ENCODE measurements around the gene EED.
A peak's percentile ranks its signal among the peaks of the same experiment; 100 is the strongest.

EED gene, protein sequence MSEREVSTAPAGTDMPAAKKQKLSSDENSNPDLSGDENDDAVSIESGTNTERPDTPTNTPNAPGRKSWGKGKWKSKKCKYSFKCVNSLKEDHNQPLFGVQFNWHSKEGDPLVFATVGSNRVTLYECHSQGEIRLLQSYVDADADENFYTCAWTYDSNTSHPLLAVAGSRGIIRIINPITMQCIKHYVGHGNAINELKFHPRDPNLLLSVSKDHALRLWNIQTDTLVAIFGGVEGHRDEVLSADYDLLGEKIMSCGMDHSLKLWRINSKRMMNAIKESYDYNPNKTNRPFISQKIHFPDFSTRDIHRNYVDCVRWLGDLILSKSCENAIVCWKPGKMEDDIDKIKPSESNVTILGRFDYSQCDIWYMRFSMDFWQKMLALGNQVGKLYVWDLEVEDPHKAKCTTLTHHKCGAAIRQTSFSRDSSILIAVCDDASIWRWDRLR

DNA sequence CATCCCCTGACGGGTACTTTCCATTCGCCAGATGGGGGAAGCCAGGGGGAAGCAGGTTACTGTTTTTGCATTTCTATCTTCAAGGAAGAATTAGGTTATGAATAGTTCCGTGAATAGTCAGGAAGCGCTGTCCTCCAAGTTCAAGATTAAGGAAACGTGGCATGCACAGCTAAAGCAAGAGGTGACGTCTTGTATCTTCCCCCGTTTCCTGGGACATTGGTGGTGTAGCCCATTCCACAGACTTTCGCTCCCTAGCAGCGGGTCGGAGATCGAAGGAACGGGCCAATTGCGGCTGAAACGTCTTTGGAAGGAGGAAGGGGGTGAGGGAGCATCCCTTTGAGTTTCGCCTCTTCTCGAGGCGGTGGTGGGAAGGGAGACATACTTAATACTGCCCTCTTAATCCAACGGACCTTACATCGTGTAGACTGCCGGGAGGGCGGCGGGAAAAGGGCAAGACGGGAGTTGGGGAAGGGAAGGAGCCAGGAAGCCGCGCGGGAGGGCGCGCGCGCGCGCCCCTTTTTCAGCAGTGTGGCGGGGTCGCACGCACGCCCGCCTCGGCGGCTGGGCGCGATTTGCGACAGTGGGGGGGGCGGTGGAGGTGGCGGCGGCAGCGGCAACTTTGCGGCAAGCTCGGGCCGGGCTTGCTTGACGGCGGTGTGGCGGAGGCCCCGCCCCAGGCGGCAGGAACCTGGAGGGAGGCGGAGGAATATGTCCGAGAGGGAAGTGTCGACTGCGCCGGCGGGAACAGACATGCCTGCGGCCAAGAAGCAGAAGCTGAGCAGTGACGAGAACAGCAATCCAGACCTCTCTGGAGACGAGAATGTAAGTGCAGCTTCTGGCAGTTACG lies at the start of gene EED:
Gene EED, plus strand, starts transcription at position 232 of the 847 bp plus-strand sequence. Its CDS starts 477 bp downstream, at position 709.
- DNase-seq (ENCODE audit: low read depth in 2 of 3, low spot score in 1 of 3): peak; percentile 88 to 96 (median 92)

DNA sequence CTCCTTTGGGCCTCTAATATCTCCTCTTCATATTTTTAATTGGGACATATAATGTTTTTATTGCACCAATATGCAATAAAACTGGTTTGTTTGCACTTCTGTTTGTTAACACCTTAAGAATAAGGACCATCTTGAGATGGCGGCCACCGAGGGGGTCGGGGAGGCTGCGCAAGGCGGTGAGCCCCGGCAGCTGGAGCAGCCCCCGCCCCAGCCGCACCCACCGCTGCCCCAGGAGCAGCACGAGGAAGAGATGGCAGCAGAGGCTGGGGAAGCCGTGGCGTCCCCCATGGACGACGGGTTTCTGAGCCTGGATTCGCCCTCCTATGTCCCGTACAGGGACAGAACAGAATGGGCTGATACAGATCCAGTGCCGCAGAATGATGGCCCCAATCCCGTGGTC lies 49.6 kb upstream of the EED start:
- no peak for DNase-seq (ENCODE audit: low read depth in 2 of 3, low spot score in 1 of 3)

DNA sequence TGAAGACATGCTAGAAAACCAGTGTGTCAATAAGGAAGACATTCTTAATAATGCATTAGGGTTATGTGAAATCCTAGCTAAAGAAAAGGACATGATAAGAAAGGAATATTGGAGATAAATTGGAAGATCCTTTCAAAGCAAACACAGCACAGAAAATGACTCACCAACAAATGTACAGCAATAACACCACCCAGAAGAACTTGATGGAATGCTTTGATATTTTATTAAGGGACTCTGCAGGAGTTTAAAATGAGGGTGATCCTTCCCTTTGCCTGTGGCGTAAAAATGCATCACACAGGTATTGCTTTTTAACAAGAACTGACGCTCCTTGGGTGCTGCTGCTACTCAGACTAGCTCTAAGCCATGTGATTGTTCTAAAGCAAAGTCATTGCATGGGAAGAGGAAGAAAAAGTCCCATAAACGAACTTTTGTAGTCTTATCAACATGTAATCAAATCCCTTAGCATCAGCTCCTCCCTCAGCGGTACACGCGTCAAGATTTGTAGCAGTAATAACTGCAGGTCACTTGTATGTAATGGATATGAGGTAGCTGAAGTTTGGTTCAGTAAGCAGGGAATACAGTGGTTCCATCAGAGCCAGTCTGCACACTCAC lies 48.4 kb upstream of the EED start:
- DNase-seq (ENCODE audit: low read depth in 2 of 3, low spot score in 1 of 3): no peak

DNA sequence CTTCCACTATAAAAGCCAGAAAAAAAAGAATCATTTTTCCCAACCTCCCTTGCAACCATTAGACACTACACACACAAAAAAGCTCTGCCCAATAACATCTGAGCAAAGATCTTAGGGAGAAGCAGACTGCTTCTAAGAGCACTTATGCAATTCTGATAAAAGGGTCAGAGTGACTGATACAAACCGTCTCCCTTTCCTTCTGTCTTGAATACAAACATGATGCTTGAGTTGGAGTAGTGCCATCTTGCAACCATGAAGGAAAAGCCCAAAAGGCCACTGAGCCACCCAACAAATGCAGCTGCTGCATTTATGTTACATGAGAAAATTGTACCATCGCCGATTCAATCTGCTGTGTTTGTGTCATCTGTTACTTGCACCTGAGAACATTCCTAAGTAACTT lies 47.6 kb upstream of the EED start:
- DNase-seq (ENCODE audit: low read depth in 2 of 3, low spot score in 1 of 3): no peak

DNA sequence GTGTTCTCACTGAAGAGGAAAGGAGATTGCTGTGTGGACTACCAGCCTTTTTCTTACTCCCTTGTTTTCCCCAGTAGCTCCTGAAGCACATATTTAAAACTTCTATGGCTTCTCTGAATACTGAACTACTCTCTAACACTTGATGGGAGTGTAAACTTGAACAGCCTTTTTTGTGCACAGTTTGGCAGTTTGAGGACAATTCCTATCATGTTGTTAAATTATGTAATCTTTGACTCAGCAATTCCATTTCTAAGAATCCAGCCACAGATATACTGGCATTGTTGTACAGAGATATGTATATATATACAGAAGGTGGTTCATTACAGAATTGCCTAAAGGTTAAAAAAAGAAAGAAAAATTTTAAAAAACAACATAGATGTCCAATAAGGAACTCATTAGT lies 47.1 kb upstream of the EED start:
- DNase-seq (ENCODE audit: low read depth in 2 of 3, low spot score in 1 of 3): no peak

DNA sequence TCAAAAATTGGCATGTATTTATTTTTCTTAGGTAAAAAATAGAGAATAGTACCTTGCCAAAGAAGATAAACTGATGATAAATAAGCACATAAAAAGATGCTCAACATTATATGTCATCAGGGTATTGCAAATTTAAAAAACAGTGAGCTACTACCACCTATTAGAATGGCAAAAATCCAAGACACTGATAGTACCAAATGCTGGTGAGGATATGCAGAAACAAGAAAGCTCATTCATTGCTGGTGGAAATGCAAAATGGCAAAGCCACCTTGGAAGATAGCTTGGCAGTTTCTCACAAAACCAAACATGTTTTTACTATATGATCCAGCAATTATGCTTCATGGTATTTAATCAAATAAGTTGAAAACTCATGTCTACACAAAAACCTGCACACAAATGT lies 46.4 kb upstream of the EED start:
- no peak for DNase-seq (ENCODE audit: low read depth in 2 of 3, low spot score in 1 of 3)

DNA sequence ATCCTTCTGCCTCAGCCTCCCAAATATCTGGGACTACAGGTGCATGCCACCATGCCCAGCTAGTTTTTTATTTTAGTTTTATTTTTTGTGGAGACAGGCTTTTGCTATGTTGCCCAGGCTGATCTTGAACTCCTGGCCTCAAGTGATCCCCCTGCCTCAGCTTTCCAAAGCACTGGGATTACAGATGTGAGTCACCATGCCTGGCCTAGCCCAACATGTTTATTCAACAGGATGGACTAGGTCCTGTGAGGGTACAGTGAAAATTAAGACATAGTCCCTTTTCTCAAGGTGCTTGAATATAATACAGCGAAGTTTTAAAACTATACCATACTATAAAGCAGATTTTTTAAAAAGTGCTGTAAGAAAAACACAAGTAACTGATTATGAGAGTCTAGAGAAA lies 45.2 kb upstream of the EED start:
- DNase-seq (ENCODE audit: low read depth in 2 of 3, low spot score in 1 of 3): no peak

DNA sequence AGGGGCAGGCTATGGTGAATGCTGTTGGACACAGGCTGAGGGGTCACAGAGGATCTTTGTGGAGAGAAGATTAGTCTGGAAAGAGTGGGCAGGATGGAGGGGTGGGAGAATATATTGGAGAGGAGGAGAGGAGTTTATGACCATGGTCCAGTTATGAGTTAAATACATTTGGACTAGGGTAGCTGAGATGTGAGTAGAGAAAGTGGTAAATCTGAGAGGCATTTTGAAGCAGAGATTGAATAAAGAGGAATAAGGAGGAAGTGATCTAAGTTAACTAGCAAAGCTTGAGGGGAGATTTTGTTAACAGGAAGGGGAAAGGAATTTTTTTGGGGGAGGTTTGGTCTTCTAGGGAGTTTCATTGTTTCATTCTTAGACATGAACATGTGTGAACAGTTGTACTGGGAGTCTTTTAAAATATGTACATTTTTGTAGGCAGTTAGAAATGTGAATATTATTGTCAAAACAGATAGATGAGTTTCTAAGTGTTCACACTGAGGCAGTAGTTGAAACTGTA lies 43.1 kb upstream of the EED start:
- DNase-seq (ENCODE audit: low read depth in 2 of 3, low spot score in 1 of 3): no peak

DNA sequence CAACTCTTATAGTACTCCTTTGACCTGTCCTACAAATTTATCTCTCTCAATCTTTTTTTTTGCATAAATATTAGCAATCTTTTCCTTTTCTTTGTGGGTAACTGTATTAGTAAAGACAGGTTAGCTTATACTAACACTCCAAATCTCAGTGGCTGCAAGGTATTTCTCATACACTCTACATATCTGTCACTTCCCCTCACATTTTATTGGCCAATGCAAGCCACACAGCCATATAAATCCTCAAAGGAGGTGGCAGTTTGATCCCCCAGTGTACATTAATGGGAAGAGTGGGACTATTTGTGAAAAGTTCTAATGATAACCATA lies 42.6 kb upstream of the EED start:
- DNase-seq (ENCODE audit: low read depth in 2 of 3, low spot score in 1 of 3): no peak

DNA sequence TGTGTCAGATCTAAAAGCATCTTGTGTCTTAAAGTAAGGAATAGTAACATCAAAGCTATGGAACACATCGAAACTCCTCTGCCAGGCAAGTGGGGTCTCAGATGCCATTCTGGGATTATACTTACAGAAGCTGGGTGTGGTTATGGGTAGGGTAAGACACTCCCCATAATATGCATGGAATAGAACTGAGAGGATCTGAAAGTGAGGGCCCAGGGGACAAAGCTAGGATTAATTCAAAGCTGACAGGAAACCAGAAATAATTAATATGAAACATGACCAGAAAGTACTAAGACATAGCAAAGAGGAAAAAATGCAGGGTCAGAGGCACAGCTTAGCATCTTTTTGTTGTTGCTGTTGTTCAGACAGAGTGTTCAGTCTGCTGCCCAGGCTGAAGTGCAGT lies 40.2 kb upstream of the EED start:
- no peak for DNase-seq (ENCODE audit: low read depth in 2 of 3, low spot score in 1 of 3)

DNA sequence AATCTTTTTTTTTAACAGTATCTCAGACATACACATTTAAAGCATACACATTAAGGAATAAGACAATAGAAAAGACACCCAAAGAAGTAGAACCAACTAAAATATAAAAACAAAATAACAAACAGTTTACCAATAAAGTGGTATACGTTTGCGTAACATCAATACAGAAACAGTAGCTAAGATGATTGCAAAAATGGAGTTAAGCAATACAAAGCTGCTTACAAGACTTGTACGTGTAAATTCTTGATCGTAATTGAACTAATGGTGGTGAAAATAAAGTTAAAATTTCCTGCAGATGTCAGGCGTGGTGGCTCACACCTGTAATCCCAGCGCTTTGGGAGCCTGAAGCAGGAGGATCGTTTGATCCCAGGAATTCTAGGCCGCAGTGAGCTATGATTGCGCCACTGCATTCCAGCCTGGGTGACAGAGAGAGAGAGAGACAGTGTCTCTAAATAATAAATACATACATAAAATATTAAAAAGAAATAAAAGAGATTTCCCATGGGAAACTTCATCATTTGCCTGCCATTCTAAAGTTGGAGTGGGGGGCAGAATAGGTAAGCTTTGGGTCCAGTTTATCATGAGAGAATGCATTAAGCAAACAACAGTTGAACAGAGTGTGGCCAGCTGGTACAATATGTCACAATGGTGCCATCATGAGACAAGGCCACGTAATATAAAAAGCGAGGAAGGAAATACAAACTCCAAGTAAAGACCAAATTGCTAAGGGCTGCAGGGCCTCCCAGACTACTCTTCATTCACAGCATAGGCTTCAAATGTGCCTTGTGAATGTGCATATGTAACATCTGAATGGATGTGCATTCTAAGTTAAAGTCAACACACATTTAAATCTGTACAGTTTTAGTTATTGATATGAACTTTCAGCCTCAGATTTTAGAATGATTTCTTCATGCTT lies 38.9 kb upstream of the EED start:
- DNase-seq (ENCODE audit: low read depth in 2 of 3, low spot score in 1 of 3): no peak

DNA sequence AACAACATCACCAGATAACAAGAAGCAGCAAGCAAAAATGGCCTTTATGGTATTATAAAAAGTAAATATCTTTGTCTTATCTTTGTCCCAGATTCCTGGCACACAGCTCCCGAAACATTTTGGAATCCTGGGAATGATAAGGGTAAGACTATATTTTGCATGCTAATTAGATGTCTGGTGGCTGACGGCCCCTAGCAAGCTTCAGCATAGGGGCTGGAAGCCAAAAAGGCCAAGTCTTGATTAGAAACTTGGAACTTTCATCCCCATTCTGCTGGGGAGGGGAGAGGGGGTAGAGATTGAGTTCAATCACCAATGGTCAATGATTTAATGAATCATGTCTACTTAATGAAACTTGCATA lies 38.2 kb upstream of the EED start:
- no peak for DNase-seq (ENCODE audit: low read depth in 2 of 3, low spot score in 1 of 3)

DNA sequence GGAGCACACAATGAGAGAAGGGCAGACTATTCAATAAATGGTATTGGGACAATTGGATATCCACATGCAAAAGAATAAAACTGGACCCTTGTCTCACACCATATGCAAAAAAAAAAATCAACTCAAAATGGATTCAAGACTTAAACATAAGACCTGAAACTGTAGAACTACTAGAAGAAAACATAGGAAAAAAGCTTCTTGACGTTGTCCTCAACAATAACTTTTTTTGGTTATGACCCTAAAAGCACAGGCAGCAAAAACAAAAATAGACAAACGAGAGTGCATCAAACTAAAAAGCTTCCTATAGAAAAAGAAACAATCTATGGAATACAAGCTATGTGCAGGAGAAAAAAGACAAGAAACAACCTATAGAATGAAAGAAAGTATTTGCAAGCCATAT lies 37.1 kb upstream of the EED start:
- no peak for DNase-seq (ENCODE audit: low read depth in 2 of 3, low spot score in 1 of 3)

DNA sequence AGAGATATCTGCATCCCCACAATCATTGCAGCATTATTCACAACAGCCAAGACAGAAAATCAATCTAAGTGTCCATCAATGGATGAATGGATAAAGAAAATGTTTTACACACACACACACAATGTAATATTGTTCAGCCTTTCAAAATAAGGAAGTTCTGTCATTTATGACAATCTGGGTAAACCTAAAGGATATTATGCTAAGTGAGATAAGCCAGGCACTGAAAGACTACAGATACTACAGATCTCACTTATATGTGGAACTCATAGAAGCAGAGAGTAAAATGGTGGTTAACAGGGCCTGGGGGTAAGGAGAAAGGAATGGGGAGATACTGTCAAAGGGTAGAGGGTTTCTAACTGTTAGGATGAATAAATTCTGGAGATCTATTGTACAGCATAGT lies 36.0 kb upstream of the EED start:
- DNase-seq (ENCODE audit: low read depth in 2 of 3, low spot score in 1 of 3): no peak

DNA sequence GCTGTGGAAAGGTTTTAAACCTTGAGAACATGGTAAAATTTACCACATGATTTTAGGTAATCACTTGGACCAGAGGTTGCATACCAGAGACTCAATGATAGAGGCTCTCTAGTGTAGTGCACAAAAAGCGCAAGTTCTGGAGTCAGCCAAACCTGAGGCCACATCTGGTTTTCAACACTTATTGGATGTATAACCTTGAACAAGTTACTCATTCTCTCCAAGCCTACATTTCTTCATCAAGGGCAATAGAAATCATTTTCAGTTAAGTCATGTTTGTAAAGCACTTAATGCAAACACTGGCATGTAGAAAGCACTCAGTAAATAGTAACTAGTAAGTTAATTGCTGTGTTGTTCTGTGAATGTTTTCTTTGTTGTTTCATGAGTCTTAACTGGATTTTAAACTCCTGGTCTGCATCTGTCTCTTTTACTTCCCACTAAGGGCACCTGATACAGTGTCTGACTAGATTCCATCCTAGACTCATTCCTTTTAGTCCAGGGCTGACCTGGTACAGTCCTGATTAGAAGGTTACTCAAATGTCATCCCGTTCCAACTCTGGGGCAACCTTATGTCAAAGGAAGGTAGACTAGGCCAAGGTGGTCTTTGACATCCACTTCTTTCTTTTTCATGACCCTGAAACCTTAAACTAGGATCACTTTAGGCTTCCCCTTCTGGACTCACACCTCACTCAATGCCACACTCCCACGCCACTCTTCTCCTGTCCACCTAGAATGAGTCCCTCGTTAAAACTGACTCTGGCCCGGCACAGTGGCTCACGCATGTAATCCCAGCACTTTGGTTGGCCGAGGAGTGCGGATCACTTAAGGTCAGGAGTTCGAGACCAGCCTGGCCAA lies 34.5 kb upstream of the EED start:
- DNase-seq (ENCODE audit: low read depth in 2 of 3, low spot score in 1 of 3): no peak

DNA sequence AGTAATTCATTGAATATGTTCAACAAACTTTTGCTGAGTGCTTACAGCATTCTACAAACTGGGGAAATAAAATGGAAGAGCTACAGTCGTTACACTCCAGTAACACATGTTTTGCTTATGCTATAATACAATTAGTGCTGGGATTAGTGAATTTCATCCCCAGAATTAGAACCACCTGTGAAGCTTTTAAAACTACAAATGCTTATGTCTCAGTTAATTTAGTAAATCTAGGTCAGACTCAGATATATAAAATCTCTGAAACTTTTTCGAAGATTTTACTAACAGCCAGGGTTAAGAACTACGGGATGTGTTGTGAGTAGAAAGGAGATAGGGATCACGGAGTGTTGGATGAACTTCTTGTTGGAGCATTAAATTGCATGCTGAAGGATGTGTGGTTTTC lies 33.7 kb upstream of the EED start:
- no peak for DNase-seq (ENCODE audit: low read depth in 2 of 3, low spot score in 1 of 3)

DNA sequence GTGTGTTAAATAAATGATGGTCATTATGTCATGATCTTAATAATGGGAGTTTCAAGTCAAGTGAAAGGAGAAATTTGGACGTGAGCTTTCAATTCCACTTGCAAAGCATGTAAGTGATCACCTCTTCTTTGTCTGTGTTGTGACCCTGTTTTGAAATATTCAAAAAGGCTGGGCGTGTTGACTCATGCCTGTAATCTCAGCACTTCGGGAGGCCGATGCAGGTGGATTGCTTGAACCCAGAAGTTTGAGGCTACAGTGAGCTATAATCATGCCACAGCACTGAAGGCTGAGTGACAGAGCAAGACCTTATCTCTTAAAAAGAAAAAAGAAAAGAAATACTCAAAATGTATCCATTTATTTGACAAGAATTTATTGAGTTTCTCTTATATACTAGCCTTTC lies 32.9 kb upstream of the EED start:
- no peak for DNase-seq (ENCODE audit: low read depth in 2 of 3, low spot score in 1 of 3)

DNA sequence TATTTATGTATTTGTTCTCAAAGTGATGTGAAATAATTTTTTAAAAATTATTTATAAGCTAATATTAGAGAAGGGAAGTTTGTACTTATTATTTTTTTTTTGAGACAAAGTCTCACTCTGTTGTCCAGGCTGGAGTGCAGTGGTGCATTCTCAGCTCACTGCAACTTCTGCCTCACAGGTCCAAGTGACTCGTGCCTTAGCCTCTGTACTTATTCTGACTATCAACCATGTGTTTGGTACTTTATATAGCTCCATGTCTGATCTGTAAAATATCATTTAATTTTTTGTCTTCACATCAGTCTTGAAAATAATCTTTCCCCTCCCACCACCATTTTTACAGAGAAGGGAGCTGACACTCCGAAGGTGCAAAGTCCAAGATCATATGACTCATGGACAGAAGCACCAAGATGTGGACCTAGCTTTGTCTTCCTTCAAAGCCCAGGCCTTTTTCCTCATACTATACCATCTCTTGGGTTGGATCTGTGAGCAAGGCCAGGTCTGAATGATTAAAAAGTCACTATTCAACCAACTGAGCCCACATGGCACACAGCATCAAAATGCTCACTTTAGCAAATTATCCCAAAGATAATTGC lies 32.4 kb upstream of the EED start:
- DNase-seq (ENCODE audit: low read depth in 2 of 3, low spot score in 1 of 3): no peak

DNA sequence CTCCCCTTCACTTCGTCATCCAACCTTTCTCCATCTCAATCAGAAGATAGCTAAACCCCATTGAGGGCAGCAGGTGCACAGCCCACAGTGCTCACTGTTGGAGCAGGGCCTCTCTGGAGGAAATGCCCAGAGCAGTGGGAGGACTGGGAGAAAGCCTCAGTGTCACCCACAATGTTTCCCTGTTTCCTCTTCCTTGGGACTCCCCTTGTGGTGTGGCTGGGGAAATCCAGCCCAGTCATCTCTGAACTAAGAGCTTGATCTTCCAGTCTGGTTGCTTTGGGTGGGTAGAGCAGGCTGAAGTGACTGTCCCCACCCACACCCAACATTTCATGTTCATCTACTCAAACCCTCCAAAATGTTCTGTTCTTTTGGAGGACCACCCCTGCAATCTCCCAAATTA lies 29.8 kb upstream of the EED start:
- DNase-seq (ENCODE audit: low read depth in 2 of 3, low spot score in 1 of 3): peak; percentile 82
